ENCODE data around the gene OR4A16. TPM values are rescaled to one million over a fixed set of nuclear protein-coding genes. Genes with fewer than 3 reads are reported as not detected.

OR4A16 gene, protein sequence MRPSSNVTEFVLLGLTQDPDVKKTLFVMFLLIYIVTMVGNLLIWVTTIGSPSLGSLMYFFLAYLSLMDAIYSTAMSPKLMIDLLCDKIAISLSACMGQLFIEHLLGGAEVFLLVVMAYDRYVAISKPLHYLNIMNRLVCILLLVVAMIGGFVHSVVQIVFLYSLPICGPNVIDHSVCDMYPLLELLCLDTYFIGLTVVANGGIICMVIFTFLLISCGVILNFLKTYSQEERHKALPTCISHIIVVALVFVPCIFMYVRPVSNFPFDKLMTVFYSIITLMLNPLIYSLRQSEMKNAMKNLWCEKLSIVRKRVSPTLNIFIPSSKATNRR
- not detected in 2 replicates for total RNA-seq

DNA sequence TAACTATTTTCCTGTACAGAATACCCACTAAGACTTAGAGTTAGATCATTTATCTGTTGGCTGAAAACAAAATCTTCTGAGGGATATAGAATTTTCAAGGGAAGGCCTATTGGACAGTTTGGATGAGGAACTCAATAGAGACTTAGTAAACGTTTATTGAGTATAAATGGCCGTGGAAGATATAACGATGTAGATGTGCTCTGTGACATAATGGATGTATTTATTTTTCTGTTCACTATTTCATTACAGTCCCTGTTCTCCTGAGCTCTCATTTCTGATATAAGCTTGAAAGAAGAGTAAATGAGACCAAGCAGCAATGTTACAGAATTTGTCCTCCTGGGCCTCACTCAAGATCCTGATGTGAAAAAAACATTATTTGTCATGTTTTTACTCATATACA, at the start of gene OR4A16:
Gene OR4A16, plus strand, starts transcription at position 301 of the 400 bp plus-strand sequence. Its CDS starts 0 bp downstream, at position 301.

DNA sequence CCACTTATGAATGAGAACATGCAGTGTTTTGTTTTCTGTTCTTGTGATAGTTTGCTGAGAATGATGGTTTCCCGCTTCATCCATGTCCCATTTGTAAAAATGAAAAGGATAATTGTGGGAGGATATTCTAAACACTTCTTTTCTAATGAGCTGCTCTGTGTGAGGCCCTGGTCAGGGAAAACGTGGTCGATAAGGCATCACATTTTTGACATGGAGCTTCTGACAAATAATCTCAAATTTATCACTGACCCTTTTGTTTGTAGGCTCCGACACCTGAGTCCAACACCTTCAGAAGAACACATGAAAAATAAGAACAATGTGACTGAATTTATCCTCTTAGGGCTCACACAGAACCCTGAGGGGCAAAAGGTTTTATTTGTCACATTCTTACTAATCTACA, 24.7 kb downstream of the OR4A16 start, which contains the start of gene OR4A15:
Gene OR4A15, plus strand, starts transcription at position 301 of the 400 bp plus-strand sequence. Its CDS starts 0 bp downstream, at position 301.

Other genes starting within 250 kb of the OR4A16 start
- not detected in 2 replicates for gene TRIM48, start 81.0 kb upstream of the OR4A16 start, total RNA-seq
- not detected in 2 replicates for gene OR4A15, start 24.8 kb downstream of the OR4A16 start, total RNA-seq
- not detected in 2 replicates for gene OR4C15, start 211.3 kb downstream of the OR4A16 start, total RNA-seq
- not detected in 2 replicates for gene OR4C16, start 228.9 kb downstream of the OR4A16 start, total RNA-seq

All from smooth muscle cell of bladder (primary cell).